Adrenal gland (tissue), 12 donors: ENCODE results near the gene ZDHHC7. TPM values are rescaled to one million over a fixed set of nuclear protein-coding genes. Genes with fewer than 3 reads are reported as not detected.

Experiments used
- DNase-seq, 7 donors: peaks; one replicate each; pipeline ENCODE4 v3.0.0-alpha.2; 2019 to 2020
- H3K27ac ChIP-seq, 5 donors: fragments of 200-600 bp; sonication (generic) in 4 of 5; 1 replicate in 3 of 5; 2 replicates in 2 of 5; pipeline versions ENCODE4 v1.5.1 to v1.8.0; 2016 to 2020; ENCODE audit warnings: mild to moderate bottlenecking in 1 of 5
- H3K27me3 ChIP-seq: fragments of 200-600 bp; 2 replicates; pipeline ENCODE4 v1.8.0; 2021
- H3K36me3 ChIP-seq, 2 donors: fragments of 200-600 bp; replicated peaks in 1 of 2; 1 replicate in 1 of 2; 2 replicates in 1 of 2; pipeline versions ENCODE4 v1.5.1 to v1.8.0; 2018 to 2022
- H3K4me1 ChIP-seq, 2 donors: fragments of 200-600 bp; replicated peaks in 1 of 2; 1 replicate in 1 of 2; 2 replicates in 1 of 2; pipeline versions ENCODE4 v1.5.1 to v1.8.0; 2018 to 2021
- H3K4me3 ChIP-seq, 4 donors: fragments of 200-600 bp; sonication (generic) in 3 of 4; one replicate each; pipeline ENCODE4 v1.5.1; 2016 to 2018
- H3K9me3 ChIP-seq, 3 donors: fragments of 200-600 bp; sonication (generic) in 1 of 3; replicated peaks in 1 of 3; 1 replicate in 2 of 3; 2 replicates in 1 of 3; pipeline versions ENCODE4 v1.5.1 to v1.8.0; 2016 to 2021
- CTCF ChIP-seq, 6 experiments: fragments of 450-650 bp in 4 of 6; fragments of 200-600 bp in 2 of 6; sonication (generic) in 1 of 6; IDR thresholded peaks; 1 replicate in 5 of 6; 2 replicates in 1 of 6; pipeline versions ENCODE4 v1.5.1 to v1.8.0; 2016 to 2021; ENCODE audit warnings: antibody characterized with exemption in 6 of 6, mild to moderate bottlenecking in 2 of 6, moderate library complexity in 1 of 6
- POLR2A ChIP-seq, 2 donors: fragments of 450-650 bp; IDR thresholded peaks; one replicate each; pipeline ENCODE4 v1.6.1; 2017; ENCODE audit warnings: antibody characterized with exemption in 2 of 2, mild to moderate bottlenecking in 2 of 2, moderate library complexity in 1 of 2
- WGBS, 4 donors: extraction: QIAGEN DNeasy Blood & Tissue Kit in 2 of 4; methylation state at CpG; one replicate each; pipeline versions ENCODE4 v1.1.5 to v1.1.7; 2013 to 2017; 5-methylcytosine and 5-hydroxymethylcytosine counted together
- intact Hi-C, 2 donors: fragments of 100-400 bp; cut with DNase I; formaldehyde crosslinking; loops; one replicate each; pipeline versions ENCODE4 v1.14.1 to v1.15.0; 2022 to 2023
- polyA plus RNA-seq, 3 donors: library from polyadenylated mRNA; stranded (reverse); fragments of 200-250 nt in 2 of 3; fragments of 350-450 nt in 1 of 3; fragmentation: Illumina TruSeq in 1 of 3; extraction: RNeasy Lipid Tissue Mini Kit (QIAGEN cat#74804) in 1 of 3; gene quantifications; one replicate each; pipeline ENCODE4 v1.2.3, GENCODE V29; 2013 to 2014
- total RNA-seq, 9 donors: library from RNA; depleted of rRNA in 4 of 9; stranded (reverse); fragments of >200 nt in 4 of 9; fragments of 120-200 nt in 1 of 9; fragmentation: NEBNext Ultra II Directional in 1 of 9; extraction: Animal tissue kit (Norgen Biotek cat#: 25700) in 1 of 9; gene quantifications; one replicate each; pipeline versions ENCODE4 v1.1.0 to v1.2.4, GENCODE V29; 2013 to 2023
- donor health status: healthy with polysubstance abuse.
- donor health status: Bipolar disorder and iron deficiency.
- donor health status: DM: yes; HTN: yes; CAD: no.
- donor health status: DM: no; HTN: no; CAD: no.
- donor health status: DM: no; HTN: no; CAD: no.
- donor health status: DM: yes; HTN: yes; CAD: no.

Gene ZDHHC7
- total and polyA plus RNA-seq, 12 donors: 22.5 to 74.6 (median 41.0) TPM

DNA sequence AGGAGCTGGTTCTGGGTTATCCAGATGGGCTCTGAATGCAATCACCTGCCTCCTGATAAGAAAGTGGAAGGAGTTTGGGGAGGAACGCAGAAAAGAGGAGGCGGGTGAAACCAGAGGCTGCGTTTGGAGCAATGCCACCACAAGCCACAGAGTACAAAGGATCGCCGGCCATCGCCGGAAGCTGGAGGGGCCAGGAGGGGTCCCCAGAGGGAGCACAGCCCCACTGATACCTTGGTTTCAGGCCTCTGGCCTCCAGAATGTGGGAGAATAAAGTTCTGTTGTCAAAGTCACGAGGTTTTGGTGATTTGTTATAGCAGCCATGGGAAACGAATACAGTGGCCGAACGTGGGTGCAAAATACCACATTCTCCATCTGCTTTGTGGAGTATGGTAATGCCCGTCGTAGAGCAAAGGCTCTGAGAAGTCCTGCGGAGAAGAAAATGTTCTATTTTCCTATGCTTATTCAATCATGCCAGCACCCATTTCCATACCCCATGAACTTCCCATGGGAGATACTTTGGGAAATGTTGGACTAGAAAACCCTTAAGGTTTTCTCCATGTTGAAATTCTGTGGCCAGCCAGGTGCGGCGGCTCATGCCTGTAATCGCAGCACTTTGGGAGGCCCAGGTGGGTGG is 51.4 kb downstream of the ZDHHC7 start:
- Histone ChIP-seq H3K4me1 (no peaks in the 10 kb centered on the region), H3K27ac (no peak overlapping the region), H3K4me3 (no peak overlapping the region), H3K36me3 (no peaks in the 10 kb centered on the region), H3K27me3 (no peaks in the 10 kb centered on the region), H3K9me3 (no peaks in the 10 kb centered on the region)
- 90 to 94% (median 92%) methylated on average over 17 of the region's 17 CpGs for WGBS, 4 donors
- intact Hi-C loops: loop anchor here in 1 of 2 donors (10.0 kb wide), 2 partner anchors 115 to 205 kb away; no protein-coding TSS in a partner anchor
- TF ChIP-seq POLR2A (IDR thresholded peaks at IDR 0.05) (no peak), CTCF (IDR thresholded peaks at IDR 0.05) (no peak)
- no peak for DNase-seq

- 85 to 92% (median 87%) methylated on average over 10 to 13 of the region's 13 CpGs for WGBS, 4 donors
- no peak overlapping the region for H3K27ac ChIP-seq
These were observed 52.2 kb downstream of the ZDHHC7 start for GRCh38 chr16:84959045-84959576.

DNA sequence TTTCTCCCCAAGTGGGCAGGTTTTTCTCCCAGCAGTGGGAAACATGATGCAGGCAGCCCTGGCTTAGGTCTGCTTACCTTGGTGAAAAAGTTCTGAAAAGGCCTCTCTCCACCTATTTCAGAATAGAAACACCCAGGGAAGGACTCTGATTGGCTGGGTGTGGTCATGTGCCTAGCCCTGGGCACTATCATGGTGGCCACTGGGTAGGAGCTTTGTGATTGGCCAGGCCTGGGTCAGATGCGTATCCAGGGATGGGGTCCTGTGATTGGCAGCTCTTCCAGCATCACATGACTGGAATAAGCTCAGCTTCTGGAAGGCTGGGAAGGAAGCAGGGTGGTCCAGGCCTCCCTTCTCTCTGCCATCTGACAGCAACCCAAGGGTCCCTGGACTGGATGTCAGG is 53.5 kb downstream of the ZDHHC7 start:
- Histone ChIP-seq H3K27me3 (no peaks in the 10 kb centered on the region), H3K36me3 (no peaks in the 10 kb centered on the region), H3K4me1 (peaks cover 6 to 10% of the 10 kb centered on the region in 2 donors), H3K9me3 (no peaks in the 10 kb centered on the region), H3K4me3 (no peak overlapping the region), H3K27ac (no peak overlapping the region)
- intact Hi-C loops: loop anchor here in 1 of 2 donors (10.0 kb wide), 2 partner anchors 113 to 203 kb away; no protein-coding TSS in a partner anchor
- DNase-seq: no peak
- WGBS, 4 donors: 83 to 100% (median 97%) methylated on average over 1 of the region's 1 CpG
- TF ChIP-seq POLR2A (IDR thresholded peaks at IDR 0.05) (no peak), CTCF (IDR thresholded peaks at IDR 0.05) (no peak)

More at GRCh38 chr16:84959045-84959576, 52.2 kb downstream of the ZDHHC7 start:
- Histone ChIP-seq H3K4me1 (no peaks in the 10 kb centered on the region), H3K36me3 (no peaks in the 10 kb centered on the region), H3K4me3 (no peak overlapping the region), H3K9me3 (no peaks in the 10 kb centered on the region), H3K27me3 (no peaks in the 10 kb centered on the region)
- intact Hi-C loops: loop anchor here in 1 of 2 donors (10.0 kb wide), 2 partner anchors 114 to 204 kb away; no protein-coding TSS in a partner anchor
- TF ChIP-seq POLR2A (IDR thresholded peaks at IDR 0.05) (no peak), CTCF (IDR thresholded peaks at IDR 0.05) (no peak)
- DNase-seq: no peak

GRCh38 chr16:84957192-84957591 is 54.1 kb downstream of the ZDHHC7 start:
- WGBS, 4 donors: 69 to 90% (median 86%) methylated on average over 5 of the region's 5 CpGs
- Histone ChIP-seq H3K9me3 (no peaks in the 10 kb centered on the region), H3K4me3 (no peak overlapping the region), H3K4me1 (peaks cover 11 to 16% of the 10 kb centered on the region in 2 donors), H3K27ac (no peak overlapping the region), H3K27me3 (no peaks in the 10 kb centered on the region), H3K36me3 (no peaks in the 10 kb centered on the region)
- intact Hi-C loops: loop anchor here in 1 of 2 donors (10.0 kb wide), 2 partner anchors 112 to 202 kb away; no protein-coding TSS in a partner anchor
- DNase-seq: no peak
- TF ChIP-seq CTCF (IDR thresholded peaks at IDR 0.05) (no peak), POLR2A (IDR thresholded peaks at IDR 0.05) (no peak)
